Sciatic nerve (tissue), 2 donors: ENCODE results near the gene ATP2C2. TPM values are rescaled to one million over a fixed set of nuclear protein-coding genes. Genes with fewer than 3 reads are reported as not detected.

Source experiments
- ATAC-seq: fragments of 200-7000 bp; cut with Tn5 transposase; one replicate; pipeline ENCODE4 v1.9.1; 2020; ENCODE audit warnings: mild to moderate bottlenecking, moderate library complexity
- DNase-seq: peaks from one replicate; pipeline ENCODE4 v3.0.0-alpha.2; 2020; ENCODE audit warnings: low spot score
- intact Hi-C: fragments of 100-400 bp; cut with DNase I; formaldehyde crosslinking; loops from one replicate; pipeline ENCODE4 v1.14.2; 2022
- total RNA-seq: library from RNA; stranded (reverse); fragmentation: NEBNext Ultra II Directional; extraction: Animal tissue kit (Norgen Biotek cat#: 25700); gene quantifications from one replicate; pipeline ENCODE4 v1.2.1, GENCODE V29; 2021
- donor health status: DM: no; HTN: no; CAD: no.
- donor health status: DM: no; HTN: no; CAD: no.

The ATP2C2 gene
- total RNA-seq, 1 donor from 2014 or later: 0.58 TPM

- intact Hi-C loops: no loop called here
- DNase-seq (peak; percentile 51), ATAC-seq (no peak)
Measured at GRCh38 chr16:84458606-84459532, 90.5 kb downstream of the ATP2C2 start.

GRCh38 chr16:84459533-84459894, 91.2 kb downstream of the ATP2C2 start:
- intact Hi-C loops: no loop called here
- DNase-seq (no peak), ATAC-seq (no peak)

- peak; percentile 28 for DNase-seq
- peak; percentile 30 for ATAC-seq
- intact Hi-C loops: no loop called here
Measured at GRCh38 chr16:84459941-84460405, 91.6 kb downstream of the ATP2C2 start.

- ATAC-seq (no peak), DNase-seq (peak; percentile 33)
- intact Hi-C loops: no loop called here
Measured at GRCh38 chr16:84460406-84461028, 92.2 kb downstream of the ATP2C2 start.

- ATAC-seq: no peak
- intact Hi-C loops: no loop called here
- peak; percentile 37 for DNase-seq
Measured at GRCh38 chr16:84461029-84461412, 92.7 kb downstream of the ATP2C2 start.

- intact Hi-C loops: no loop called here
- DNase-seq (peak; percentile 47), ATAC-seq (no peak)
Measured at GRCh38 chr16:84461413-84462295, 93.3 kb downstream of the ATP2C2 start.

- intact Hi-C loops: no loop called here
- peak; percentile 16 for ATAC-seq
- DNase-seq: peak; percentile 52
Measured at GRCh38 chr16:84462296-84463210, 94.2 kb downstream of the ATP2C2 start.

- DNase-seq: peak; percentile 27
- ATAC-seq: peak; percentile 53
- intact Hi-C loops: no loop called here
Measured at GRCh38 chr16:84463221-84463620, 94.9 kb downstream of the ATP2C2 start.

GRCh38 chr16:84464116-84464515, 95.8 kb downstream of the ATP2C2 start:
- no peak for DNase-seq
- intact Hi-C loops: no loop called here
- no peak for ATAC-seq

- intact Hi-C loops: no loop called here
- DNase-seq: peak; percentile 33
Measured at GRCh38 chr16:84465154-84465553, 96.8 kb downstream of the ATP2C2 start.

GRCh38 chr16:84466692-84467091, 98.4 kb downstream of the ATP2C2 start:
- no peak for DNase-seq
- intact Hi-C loops: no loop called here
- no peak for ATAC-seq

More at GRCh38 chr16:84465154-84465553, 96.8 kb downstream of the ATP2C2 start:
- ATAC-seq: no peak

- DNase-seq (no peak), ATAC-seq (no peak)
- intact Hi-C loops: no loop called here
Measured at GRCh38 chr16:84467256-84467655, 98.9 kb downstream of the ATP2C2 start.

GRCh38 chr16:84467709-84468108, 99.4 kb downstream of the ATP2C2 start:
- no peak for ATAC-seq
- intact Hi-C loops: no loop called here
- DNase-seq: no peak

- DNase-seq: no peak
- intact Hi-C loops: no loop called here
- ATAC-seq: no peak
Measured at GRCh38 chr16:84471316-84471715, 103.0 kb downstream of the ATP2C2 start.

- intact Hi-C loops: no loop called here
- peak; percentile 33 for DNase-seq
- no peak for ATAC-seq
Measured at GRCh38 chr16:84471966-84472365, 103.6 kb downstream of the ATP2C2 start.

- intact Hi-C loops: no loop called here
- ATAC-seq (no peak), DNase-seq (no peak)
Measured at GRCh38 chr16:84475643-84476240, 107.4 kb downstream of the ATP2C2 start.

GRCh38 chr16:84476401-84476800, 108.1 kb downstream of the ATP2C2 start:
- ATAC-seq (no peak), DNase-seq (no peak)
- intact Hi-C loops: no loop called here

GRCh38 chr16:84477661-84478060, 109.3 kb downstream of the ATP2C2 start:
- intact Hi-C loops: no loop called here
- DNase-seq: peak; percentile 32
- ATAC-seq: no peak
